Effector CD8-positive, alpha-beta T cell (primary cell): Measurements from ENCODE around the gene PSTPIP2.

ENCODE experiments used
- DNase-seq: peaks from one replicate; lab custom pipeline; 2025; lab: John Stamatoyannopoulos, UW

Gene PSTPIP2

DNA sequence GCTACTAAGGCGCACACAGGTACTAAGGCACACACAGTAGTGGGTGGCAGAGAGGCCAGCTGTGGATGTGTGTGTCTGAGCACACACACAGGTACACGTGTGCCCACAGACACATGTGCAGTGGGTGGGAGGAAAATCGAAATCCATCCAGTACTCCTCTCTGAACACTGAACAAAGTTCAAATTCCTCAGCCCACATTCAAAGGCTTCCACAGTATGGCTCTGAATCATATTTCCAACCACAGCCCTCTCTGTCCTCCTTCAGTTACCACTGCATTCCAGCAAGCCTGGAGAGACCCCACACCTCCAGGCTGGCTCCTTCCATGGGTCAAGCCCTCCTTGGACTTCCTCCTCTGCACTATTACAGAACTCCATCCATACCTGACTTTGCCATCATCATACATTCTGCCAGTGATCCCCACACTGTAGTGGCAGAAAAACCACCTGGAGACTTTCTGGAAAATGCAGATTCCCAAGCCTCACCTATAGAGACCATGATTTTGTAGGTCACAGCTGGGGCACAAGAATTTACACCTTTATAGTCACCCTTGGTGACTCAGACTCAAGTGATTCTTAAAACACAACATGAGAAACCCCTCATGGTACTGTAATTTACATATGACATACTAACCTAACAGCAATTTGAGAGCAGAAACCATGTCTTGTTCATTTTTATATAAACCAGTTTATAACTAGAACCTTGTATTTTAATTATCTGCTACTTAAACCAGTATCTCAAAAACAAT is 136.3 kb downstream of the PSTPIP2 start:
- no peak for DNase-seq
